GM12878 (cell line): ENCODE data around the gene BSN.

Experiments used
- ESRRA ChIP-seq: IDR thresholded peaks from 2 replicates; pipeline ENCODE4 v1.6.1; 2012; ENCODE audit warnings: mild to moderate bottlenecking, low read length, improper control_type of control experiment
- PAX5 ChIP-seq: IDR thresholded peaks from 2 replicates; pipeline ENCODE4 v1.6.1; 2011; ENCODE audit warnings: low read depth, low read length, borderline replicate concordance
- PAX8 ChIP-seq: fragments of 450-650 bp; IDR thresholded peaks from 2 replicates; pipeline ENCODE4 v1.6.1; 2017; ENCODE audit warnings: mild to moderate bottlenecking, moderate library complexity
- POLR2AphosphoS5 ChIP-seq: IDR thresholded peaks from 2 replicates; pipeline ENCODE4 v1.6.1; 2011; ENCODE audit warnings: mild to moderate bottlenecking, low read length, inconsistent platforms
- SMC3 ChIP-seq: IDR thresholded peaks from 2 replicates; pipeline ENCODE4 v1.6.1; 2011; ENCODE audit warnings: low read length, improper control_type of control experiment, borderline replicate concordance
- SP1 ChIP-seq: IDR thresholded peaks from one replicate; pipeline ENCODE4 v1.6.1; 2011; ENCODE audit warnings: low read depth, low read length
- SRF ChIP-seq, 2 experiments: IDR thresholded peaks; 2 replicates each; pipeline ENCODE4 v1.6.1; 2011; ENCODE audit warnings: low read depth in 2 of 2, low read length in 2 of 2, mild to moderate bottlenecking in 1 of 2, moderate library complexity in 1 of 2
- TAF1 ChIP-seq: IDR thresholded peaks from 2 replicates; pipeline ENCODE4 v1.6.1; 2011; ENCODE audit warnings: mild to moderate bottlenecking, low read depth, low read length, borderline replicate concordance
- TF ChIP-seq, protein P1 (sequence below), 3 experiments: IDR thresholded peaks in 2 of 3; conservative IDR thresholded peaks in 1 of 3; 2 replicates each; pipeline ENCODE4 v1.5.1; 2011; ENCODE audit warnings: low read depth in 3 of 3, low read length in 3 of 3, mild to moderate bottlenecking in 3 of 3, control low read depth in 2 of 3, moderate library complexity in 2 of 3, inconsistent platforms in 1 of 3, mixed read lengths in 1 of 3; ENCODE audit not compliant: control insufficient read depth in 2 of 3, insufficient read depth in 1 of 3; ENCODE audit errors: extremely low read depth in 1 of 3
- TF ChIP-seq, protein P2 (sequence below): IDR thresholded peaks from 2 replicates; pipeline ENCODE4 v1.6.1; 2011; ENCODE audit warnings: low read depth, low read length, improper control_type of control experiment, borderline replicate concordance
- TF ChIP-seq, protein P3 (sequence below): fragments of 450-650 bp; IDR thresholded peaks from 2 replicates; pipeline ENCODE4 v1.6.1; 2018; ENCODE audit warnings: borderline replicate concordance, mild to moderate bottlenecking; ENCODE audit not compliant: partially characterized antibody

DNA sequence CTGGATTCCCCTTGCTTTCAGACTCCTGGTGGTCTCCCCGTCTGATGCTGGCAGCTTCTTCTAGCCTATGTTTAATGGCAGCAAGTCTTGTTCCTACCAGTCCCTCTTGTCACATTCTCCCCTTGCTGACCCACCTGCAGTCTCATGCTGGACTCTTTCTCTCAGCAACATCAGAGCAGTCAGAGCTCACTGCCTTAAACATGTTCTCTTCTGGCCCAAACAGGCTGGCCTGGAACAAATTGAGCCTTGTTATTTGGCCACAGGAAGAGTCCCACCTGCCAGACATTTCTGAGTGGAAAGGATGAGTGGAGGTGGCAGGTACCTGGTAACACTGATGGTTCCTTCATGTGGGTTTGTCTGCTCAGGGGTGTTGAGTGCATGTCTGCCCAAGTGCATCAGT is 60.7 kb downstream of the BSN start:
- TF ChIP-seq TAF1 = no peak
- TF ChIP-seq SMC3 = no peak
- no peak for TF ChIP-seq SP1
- no peak for TF ChIP-seq PAX8
- TF ChIP-seq, protein P1, sequence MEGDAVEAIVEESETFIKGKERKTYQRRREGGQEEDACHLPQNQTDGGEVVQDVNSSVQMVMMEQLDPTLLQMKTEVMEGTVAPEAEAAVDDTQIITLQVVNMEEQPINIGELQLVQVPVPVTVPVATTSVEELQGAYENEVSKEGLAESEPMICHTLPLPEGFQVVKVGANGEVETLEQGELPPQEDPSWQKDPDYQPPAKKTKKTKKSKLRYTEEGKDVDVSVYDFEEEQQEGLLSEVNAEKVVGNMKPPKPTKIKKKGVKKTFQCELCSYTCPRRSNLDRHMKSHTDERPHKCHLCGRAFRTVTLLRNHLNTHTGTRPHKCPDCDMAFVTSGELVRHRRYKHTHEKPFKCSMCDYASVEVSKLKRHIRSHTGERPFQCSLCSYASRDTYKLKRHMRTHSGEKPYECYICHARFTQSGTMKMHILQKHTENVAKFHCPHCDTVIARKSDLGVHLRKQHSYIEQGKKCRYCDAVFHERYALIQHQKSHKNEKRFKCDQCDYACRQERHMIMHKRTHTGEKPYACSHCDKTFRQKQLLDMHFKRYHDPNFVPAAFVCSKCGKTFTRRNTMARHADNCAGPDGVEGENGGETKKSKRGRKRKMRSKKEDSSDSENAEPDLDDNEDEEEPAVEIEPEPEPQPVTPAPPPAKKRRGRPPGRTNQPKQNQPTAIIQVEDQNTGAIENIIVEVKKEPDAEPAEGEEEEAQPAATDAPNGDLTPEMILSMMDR (IDR thresholded peaks at IDR 0.05 in 2 of 3, conservative IDR thresholded peaks at IDR 0.05 in 1 of 3; ENCODE audit: control insufficient read depth in 2 of 3, extremely low read depth in 1 of 3, insufficient read depth in 1 of 3, low read depth in 3 of 3, low read length in 3 of 3) = no peak
- no peak for TF ChIP-seq ESRRA
- TF ChIP-seq, protein P2, sequence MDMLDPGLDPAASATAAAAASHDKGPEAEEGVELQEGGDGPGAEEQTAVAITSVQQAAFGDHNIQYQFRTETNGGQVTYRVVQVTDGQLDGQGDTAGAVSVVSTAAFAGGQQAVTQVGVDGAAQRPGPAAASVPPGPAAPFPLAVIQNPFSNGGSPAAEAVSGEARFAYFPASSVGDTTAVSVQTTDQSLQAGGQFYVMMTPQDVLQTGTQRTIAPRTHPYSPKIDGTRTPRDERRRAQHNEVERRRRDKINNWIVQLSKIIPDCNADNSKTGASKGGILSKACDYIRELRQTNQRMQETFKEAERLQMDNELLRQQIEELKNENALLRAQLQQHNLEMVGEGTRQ = no peak
- TF ChIP-seq POLR2AphosphoS5 = no peak
- TF ChIP-seq PAX5 = no peak
- TF ChIP-seq SRF (IDR thresholded peaks at IDR 0.05; ENCODE audit: low read depth in 2 of 2, low read length in 2 of 2) = no peak
- TF ChIP-seq, protein P3, sequence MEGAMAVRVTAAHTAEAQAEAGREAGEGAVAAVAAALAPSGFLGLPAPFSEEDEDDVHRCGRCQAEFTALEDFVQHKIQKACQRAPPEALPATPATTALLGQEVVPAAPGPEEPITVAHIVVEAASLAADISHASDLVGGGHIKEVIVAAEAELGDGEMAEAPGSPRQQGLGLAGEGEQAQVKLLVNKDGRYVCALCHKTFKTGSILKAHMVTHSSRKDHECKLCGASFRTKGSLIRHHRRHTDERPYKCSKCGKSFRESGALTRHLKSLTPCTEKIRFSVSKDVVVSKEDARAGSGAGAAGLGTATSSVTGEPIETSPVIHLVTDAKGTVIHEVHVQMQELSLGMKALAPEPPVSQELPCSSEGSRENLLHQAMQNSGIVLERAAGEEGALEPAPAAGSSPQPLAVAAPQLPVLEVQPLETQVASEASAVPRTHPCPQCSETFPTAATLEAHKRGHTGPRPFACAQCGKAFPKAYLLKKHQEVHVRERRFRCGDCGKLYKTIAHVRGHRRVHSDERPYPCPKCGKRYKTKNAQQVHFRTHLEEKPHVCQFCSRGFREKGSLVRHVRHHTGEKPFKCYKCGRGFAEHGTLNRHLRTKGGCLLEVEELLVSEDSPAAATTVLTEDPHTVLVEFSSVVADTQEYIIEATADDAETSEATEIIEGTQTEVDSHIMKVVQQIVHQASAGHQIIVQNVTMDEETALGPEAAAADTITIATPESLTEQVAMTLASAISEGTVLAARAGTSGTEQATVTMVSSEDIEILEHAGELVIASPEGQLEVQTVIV = no peak
